ENCODE data around the gene NXPE3. TPM values are rescaled to one million over a fixed set of nuclear protein-coding genes. Genes with fewer than 3 reads are reported as not detected.

Gene NXPE3
- total and polyA plus RNA-seq, 2 experiments from 2014 or later, result 4.9 to 7.3 TPM

GRCh38 chr3:101868534-101869464 is 89.8 kb downstream of the NXPE3 start:
- H3K27ac ChIP-seq, result peak overlapping the region; percentile 81
- peak in 1 of 2 donors; percentile 68 for DNase-seq (ENCODE audit: low read depth in 1 of 2, low spot score in 1 of 2)
- no peak for TF ChIP-seq CTCF (IDR thresholded peaks at IDR 0.05; ENCODE audit: low read depth, low read length)

GRCh38 chr3:101870138-101870537 is 91.1 kb downstream of the NXPE3 start:
- Histone ChIP-seq H3K4me1 (ENCODE audit: low read depth) (peaks cover 44% of the 10 kb centered on the region), H3K27me3 (no peaks in the 10 kb centered on the region), H3K9me3 (ENCODE audit: low read depth) (no peaks in the 10 kb centered on the region), H3K36me3 (no peaks in the 10 kb centered on the region), H3K4me3 (no peak overlapping the region), H3K27ac (no peak overlapping the region)
- no peak for TF ChIP-seq CTCF (IDR thresholded peaks at IDR 0.05; ENCODE audit: low read depth, low read length)
- DNase-seq (ENCODE audit: low read depth in 1 of 2, low spot score in 1 of 2), result no peak

More at GRCh38 chr3:101868534-101869464, 89.8 kb downstream of the NXPE3 start:
- Histone ChIP-seq H3K9me3 (ENCODE audit: low read depth) (no peaks in the 10 kb centered on the region), H3K36me3 (no peaks in the 10 kb centered on the region), H3K27me3 (no peaks in the 10 kb centered on the region), H3K4me1 (ENCODE audit: low read depth) (peaks cover 47% of the 10 kb centered on the region), H3K4me3 (no peak overlapping the region)

GRCh38 chr3:101873619-101874018 is 94.6 kb downstream of the NXPE3 start:
- TF ChIP-seq CTCF (IDR thresholded peaks at IDR 0.05; ENCODE audit: low read depth, low read length), result no peak
- peaks cover 14% of the 10 kb centered on the region for H3K4me1 ChIP-seq (ENCODE audit: low read depth)
- no peaks in the 10 kb centered on the region for H3K36me3 ChIP-seq
- H3K9me3 ChIP-seq (ENCODE audit: low read depth), result no peaks in the 10 kb centered on the region
- DNase-seq (ENCODE audit: low read depth in 1 of 2, low spot score in 1 of 2), result no peak
- no peak overlapping the region for H3K4me3 ChIP-seq
- H3K27me3 ChIP-seq, result no peaks in the 10 kb centered on the region
- H3K27ac ChIP-seq, result no peak overlapping the region

DNA sequence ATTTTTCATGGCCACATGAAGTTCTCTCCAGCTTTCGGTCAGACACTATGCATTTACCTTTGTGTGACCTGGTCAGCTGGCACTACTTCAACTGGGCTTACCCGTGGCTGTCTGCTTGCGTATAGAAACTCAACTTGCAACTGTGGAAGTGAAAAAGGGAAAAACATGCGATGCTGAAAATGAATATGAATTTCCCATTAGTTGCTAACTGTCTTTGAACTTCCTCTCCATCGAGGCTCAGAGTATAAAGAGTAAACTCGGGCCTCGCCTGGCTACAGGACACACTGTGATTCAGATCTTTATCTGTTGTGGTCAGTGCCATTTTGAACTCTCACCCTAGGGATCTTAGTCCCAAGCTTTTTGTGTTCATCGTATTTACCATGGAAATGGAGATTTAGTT is 97.1 kb downstream of the NXPE3 start:
- Histone ChIP-seq H3K9me3 (ENCODE audit: low read depth) (no peaks in the 10 kb centered on the region), H3K27me3 (no peaks in the 10 kb centered on the region), H3K4me1 (ENCODE audit: low read depth) (peaks cover 17% of the 10 kb centered on the region), H3K36me3 (no peaks in the 10 kb centered on the region), H3K27ac (no peak overlapping the region), H3K4me3 (no peak overlapping the region)
- no peak for DNase-seq (ENCODE audit: low read depth in 1 of 2, low spot score in 1 of 2)
- no peak for TF ChIP-seq CTCF (IDR thresholded peaks at IDR 0.05; ENCODE audit: low read depth, low read length)

Other genes starting within 250 kb of the NXPE3 start
- gene TRMT10C, start 217.3 kb upstream of the NXPE3 start, total RNA-seq, result 20.8 and 23.1 TPM in 2 replicates
- 40.1 and 40.6 TPM in 2 replicates for gene TRMT10C, start 217.3 kb upstream of the NXPE3 start, polyA plus RNA-seq
- gene PCNP, start 205.0 kb upstream of the NXPE3 start, total RNA-seq, result 47.6 and 64.5 TPM in 2 replicates
- gene PCNP, start 205.0 kb upstream of the NXPE3 start, polyA plus RNA-seq, result 119 and 157 TPM in 2 replicates
- gene ZBTB11, start 102.1 kb upstream of the NXPE3 start, total RNA-seq, result 9.0 and 15.8 TPM in 2 replicates
- 7.3 and 8.7 TPM in 2 replicates for gene ZBTB11, start 102.1 kb upstream of the NXPE3 start, polyA plus RNA-seq
- 1,120 and 1,418 TPM in 2 replicates for gene RPL24, start 92.5 kb upstream of the NXPE3 start, total RNA-seq
- 557 and 617 TPM in 2 replicates for gene RPL24, start 92.5 kb upstream of the NXPE3 start, polyA plus RNA-seq
- gene CEP97, start 54.6 kb upstream of the NXPE3 start, total RNA-seq, result 11.8 and 20.4 TPM in 2 replicates
- gene CEP97, start 54.6 kb upstream of the NXPE3 start, polyA plus RNA-seq, result 3.4 and 7.7 TPM in 2 replicates
- 75.5 and 86.5 TPM in 2 replicates for gene NFKBIZ, start 70.3 kb downstream of the NXPE3 start, total RNA-seq
- gene NFKBIZ, start 70.3 kb downstream of the NXPE3 start, polyA plus RNA-seq, result 15.4 and 32.6 TPM in 2 replicates

Measured in cardiac muscle cell (in vitro differentiated cells and primary cell).